BJ (cell line): ENCODE results near the gene GOLT1A. TPM values are rescaled to one million over a fixed set of nuclear protein-coding genes. Genes with fewer than 3 reads are reported as not detected.
"Not testable (repeated sequence)": the region's sequence is repeated elsewhere in the genome, so short reads cannot be mapped to it uniquely, and the experiment has no call there.

ENCODE experiments used
- CTCF ChIA-PET: fragments of 350-600 bp; formaldehyde crosslinking; extraction: SDS; loops from one replicate; lab custom pipeline; 2021; ENCODE audit warnings: antibody characterized with exemption, inconsistent platforms; lab: Yijun Ruan, JAX
- POLR2A ChIA-PET: fragments of 300-600 bp; sonication (Branson Sonifier 250); formaldehyde crosslinking; extraction: SDS; loops from one replicate; lab custom pipeline; 2021; ENCODE audit warnings: antibody characterized with exemption; lab: Charles Lee
- DNase-seq: peaks from one replicate; pipeline ENCODE4 v3.0.0-alpha.2; 2011; ENCODE audit warnings: low read depth
- H3K27me3 ChIP-seq: 2 replicates; pipeline ENCODE4 v1.6.0; 2011; ENCODE audit warnings: low read length; ENCODE audit not compliant: control insufficient read depth, insufficient read depth
- H3K36me3 ChIP-seq: 2 replicates; pipeline ENCODE4 v1.5.1; 2011; ENCODE audit warnings: low read length; ENCODE audit not compliant: control insufficient read depth, insufficient read depth
- H3K4me3 ChIP-seq: 2 replicates; pipeline ENCODE4 v1.5.1; 2011; ENCODE audit warnings: low read depth, mild to moderate bottlenecking, control low read depth, low read length
- polyA plus RNA-seq: library from polyadenylated mRNA; depleted of rRNA; stranded (reverse); fragments of >200 nt; gene quantifications from 2 replicates; pipeline ENCODE4 v1.2.3, GENCODE V29; 2011
- TF ChIP-seq, protein P1 (sequence below): IDR thresholded peaks from 2 replicates; pipeline ENCODE4 v1.5.1; 2011; ENCODE audit warnings: low read depth, mild to moderate bottlenecking, control low read depth, inconsistent platforms, low read length, moderate library complexity; ENCODE audit not compliant: insufficient read depth

The GOLT1A gene
- polyA plus RNA-seq, 1 experiment: 0.21 TPM

DNA sequence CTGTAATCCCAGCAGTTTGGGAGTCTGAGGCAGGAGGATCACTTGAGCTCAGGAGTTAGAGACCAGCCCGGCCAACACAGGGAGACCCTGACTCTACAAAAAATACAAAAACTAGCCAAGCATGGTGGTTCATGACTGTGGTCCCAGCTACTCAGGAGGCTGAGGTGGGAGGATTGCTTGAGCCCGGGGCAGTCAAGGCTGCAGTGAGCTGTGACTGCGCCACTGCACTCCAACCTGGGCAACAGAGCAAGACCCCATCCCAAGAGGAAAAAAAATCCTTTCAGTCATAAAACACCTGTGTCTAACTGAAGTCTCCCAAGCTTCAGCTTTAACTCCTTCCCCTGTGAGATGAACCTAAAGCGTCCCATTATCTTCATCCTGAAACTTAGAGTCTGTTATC is 33.1 kb upstream of the GOLT1A start:
- DNase-seq: no peak
- Histone ChIP-seq H3K36me3 (peaks cover 4% of the 10 kb centered on the region), H3K4me3 (no peak overlapping the region), H3K27me3 (no peaks in the 10 kb centered on the region)
- TF ChIP-seq, protein P1, sequence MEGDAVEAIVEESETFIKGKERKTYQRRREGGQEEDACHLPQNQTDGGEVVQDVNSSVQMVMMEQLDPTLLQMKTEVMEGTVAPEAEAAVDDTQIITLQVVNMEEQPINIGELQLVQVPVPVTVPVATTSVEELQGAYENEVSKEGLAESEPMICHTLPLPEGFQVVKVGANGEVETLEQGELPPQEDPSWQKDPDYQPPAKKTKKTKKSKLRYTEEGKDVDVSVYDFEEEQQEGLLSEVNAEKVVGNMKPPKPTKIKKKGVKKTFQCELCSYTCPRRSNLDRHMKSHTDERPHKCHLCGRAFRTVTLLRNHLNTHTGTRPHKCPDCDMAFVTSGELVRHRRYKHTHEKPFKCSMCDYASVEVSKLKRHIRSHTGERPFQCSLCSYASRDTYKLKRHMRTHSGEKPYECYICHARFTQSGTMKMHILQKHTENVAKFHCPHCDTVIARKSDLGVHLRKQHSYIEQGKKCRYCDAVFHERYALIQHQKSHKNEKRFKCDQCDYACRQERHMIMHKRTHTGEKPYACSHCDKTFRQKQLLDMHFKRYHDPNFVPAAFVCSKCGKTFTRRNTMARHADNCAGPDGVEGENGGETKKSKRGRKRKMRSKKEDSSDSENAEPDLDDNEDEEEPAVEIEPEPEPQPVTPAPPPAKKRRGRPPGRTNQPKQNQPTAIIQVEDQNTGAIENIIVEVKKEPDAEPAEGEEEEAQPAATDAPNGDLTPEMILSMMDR: no peak
- POLR2A ChIA-PET: no interaction called here
- CTCF ChIA-PET: interaction anchor here (0.7 to 1.6 kb wide), 4 partner anchors 11 to 33 kb away, joined by 3 to 5 read pairs (median 3); partner anchors contain the start of gene GOLT1A

DNA sequence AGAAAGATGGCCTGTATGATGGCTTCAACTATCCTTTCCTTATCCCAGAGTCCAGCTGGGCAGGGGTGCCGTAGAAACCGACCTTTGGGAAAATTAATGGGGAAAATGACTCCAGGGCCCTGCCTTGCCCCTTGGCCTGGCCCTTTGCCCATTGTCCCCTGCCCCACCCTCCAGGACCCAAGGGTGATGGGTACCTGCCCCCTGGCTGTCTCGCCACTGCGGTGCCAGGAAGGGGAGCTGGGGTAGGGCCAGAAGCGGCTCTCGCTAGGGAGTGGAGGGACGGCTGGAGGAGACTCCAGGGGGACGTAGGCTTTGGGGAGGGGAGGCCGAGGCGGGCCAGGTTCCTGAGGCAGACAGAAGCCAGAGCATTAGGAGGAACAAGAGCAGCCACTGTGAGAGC is 29.1 kb upstream of the GOLT1A start:
- Histone ChIP-seq H3K27me3 (no peaks in the 10 kb centered on the region), H3K36me3 (peaks cover 4% of the 10 kb centered on the region; the same call in 1 of the 2 replicates), H3K4me3 (no peak overlapping the region)
- TF ChIP-seq, protein P1: no peak
- POLR2A ChIA-PET: no interaction called here
- CTCF ChIA-PET: interaction anchor here (1.3 kb wide), 1 partner anchor 11 kb away, joined by 3 read pairs; no protein-coding TSS in a partner anchor
- DNase-seq: no peak

DNA sequence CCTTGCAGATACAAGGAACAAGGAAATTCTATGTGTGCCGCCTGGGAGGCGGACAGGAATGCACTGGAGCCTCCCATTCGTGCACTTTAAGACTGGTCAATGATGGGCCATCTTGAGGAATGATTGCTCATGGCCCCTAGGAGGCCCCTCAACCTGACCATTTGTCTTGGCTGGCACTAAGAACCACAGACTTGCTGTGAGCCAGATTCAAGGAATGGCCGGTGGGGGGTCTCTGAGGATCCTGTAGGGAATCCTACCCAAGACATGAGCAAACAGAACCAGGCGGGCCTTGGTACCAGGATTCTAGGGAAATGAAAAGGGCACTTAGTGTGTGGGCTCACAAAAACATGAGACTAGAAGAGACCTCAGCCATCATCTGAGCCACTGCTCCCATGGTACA is 28.1 kb upstream of the GOLT1A start:
- TF ChIP-seq, protein P1: no peak
- ChIA-PET POLR2A (no interaction called here), CTCF (interaction anchor here (0.7 kb wide), 1 partner anchor 12 kb away, joined by 3 read pairs; no protein-coding TSS in a partner anchor)
- Histone ChIP-seq H3K4me3 (no peak overlapping the region), H3K27me3 (no peaks in the 10 kb centered on the region), H3K36me3 (peaks cover 4% of the 10 kb centered on the region; the same call in 1 of the 2 replicates)
- no peak for DNase-seq

DNA sequence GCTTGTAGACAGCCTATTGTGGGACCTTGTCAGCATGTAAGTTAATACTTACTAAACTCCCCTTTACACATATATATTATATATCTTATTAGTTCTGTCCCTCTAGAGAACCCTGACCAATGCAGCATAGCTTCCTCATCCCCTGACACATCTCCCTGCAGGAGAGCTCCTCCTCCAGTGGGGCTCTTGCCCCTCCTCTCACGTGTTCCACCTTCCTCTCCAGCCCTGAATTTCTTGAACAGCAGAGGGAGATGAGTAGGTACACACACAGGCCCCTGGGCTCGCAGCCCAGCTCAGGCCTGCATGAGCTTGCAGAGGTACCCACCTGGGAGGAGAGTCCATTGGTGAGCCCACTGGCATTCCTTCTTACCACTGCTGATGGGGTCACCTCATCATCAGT is 27.3 kb upstream of the GOLT1A start:
- Histone ChIP-seq H3K36me3 (peaks cover 4% of the 10 kb centered on the region; the same call in 1 of the 2 replicates), H3K4me3 (no peak overlapping the region), H3K27me3 (no peaks in the 10 kb centered on the region)
- ChIA-PET POLR2A (no interaction called here), CTCF (interaction anchor here (1.1 to 1.2 kb wide), 2 partner anchors 13 to 34 kb away, joined by 4 to 6 read pairs; no protein-coding TSS in a partner anchor)
- no peak for DNase-seq
- TF ChIP-seq, protein P1: no peak

DNA sequence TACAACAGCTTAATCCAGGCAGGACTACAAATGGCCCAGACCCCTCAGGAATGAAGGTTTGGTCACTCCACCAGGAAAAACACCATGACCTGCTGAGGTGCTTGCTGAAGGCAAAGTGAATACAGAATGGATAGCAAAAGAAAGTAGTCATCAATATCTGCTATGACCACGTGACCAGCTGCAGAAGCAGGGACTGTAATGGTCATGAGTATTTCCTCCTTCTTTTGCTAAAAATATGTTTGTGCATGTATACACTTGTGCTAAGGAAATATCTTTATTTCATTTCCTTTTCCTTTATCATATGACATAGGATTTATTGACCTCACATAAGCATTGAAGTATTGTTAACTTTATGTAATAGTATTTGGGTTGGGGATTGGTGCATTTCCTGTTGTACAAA is 26.4 kb upstream of the GOLT1A start:
- H3K27me3 ChIP-seq: no peaks in the 10 kb centered on the region
- no peak for DNase-seq
- H3K36me3 ChIP-seq: 0 out of 2 replicates have a peak, but pooled peaks cover 2% of the 10 kb centered on the region
- H3K4me3 ChIP-seq: no peak overlapping the region
- CTCF ChIA-PET: interaction anchor here (1.2 kb wide), 1 partner anchor 14 kb away, joined by 4 read pairs; no protein-coding TSS in a partner anchor
- TF ChIP-seq, protein P1: no peak
- POLR2A ChIA-PET: no interaction called here

DNA sequence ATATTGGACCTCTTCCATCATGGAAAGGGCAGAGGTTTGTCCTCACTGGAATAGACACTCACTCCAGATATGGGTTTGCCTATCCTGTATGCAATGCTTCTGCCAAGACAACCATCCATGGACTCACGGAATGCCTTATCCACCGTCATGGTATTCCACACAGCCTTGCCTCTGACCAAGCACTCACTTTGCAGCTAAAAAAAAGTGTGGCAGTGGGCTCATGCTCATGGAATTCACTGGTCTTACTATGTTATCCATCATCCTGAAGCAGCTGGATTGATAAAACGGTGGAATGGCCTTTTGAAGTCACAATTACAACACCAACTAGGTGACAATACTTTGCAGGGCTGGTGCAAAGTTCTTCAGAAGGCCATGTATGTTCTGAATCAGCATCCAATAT is 25.6 kb upstream of the GOLT1A start:
- DNase-seq, POLR2A ChIA-PET: not testable (repeated sequence)

DNA sequence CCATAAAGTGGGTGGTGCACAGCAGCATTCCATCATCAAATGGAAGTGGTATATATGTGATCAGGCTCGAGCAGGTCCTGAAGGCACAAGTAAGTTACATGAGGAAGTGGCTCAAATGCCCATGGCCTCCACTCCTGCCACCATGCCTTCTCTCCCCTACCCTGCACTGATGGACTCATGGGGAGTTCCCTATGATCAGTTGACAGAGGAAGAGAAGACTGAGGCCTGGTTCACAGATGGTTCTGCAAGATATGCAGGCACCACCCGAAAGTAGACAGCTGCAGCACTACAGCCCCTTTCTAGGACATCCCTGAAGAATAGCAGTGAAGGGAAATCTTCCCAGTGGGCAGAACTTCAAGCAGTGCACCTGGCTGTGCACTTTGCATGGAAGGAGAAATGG is 24.7 kb upstream of the GOLT1A start:
- DNase-seq, H3K4me3 ChIP-seq, H3K27me3 ChIP-seq, H3K36me3 ChIP-seq, CTCF ChIA-PET, POLR2A ChIA-PET: not testable (repeated sequence)

More for the DNA sequence above, 25.6 kb upstream of the GOLT1A start:
- CTCF ChIA-PET, H3K27me3 ChIP-seq, H3K4me3 ChIP-seq, H3K36me3 ChIP-seq: not testable (repeated sequence)

DNA sequence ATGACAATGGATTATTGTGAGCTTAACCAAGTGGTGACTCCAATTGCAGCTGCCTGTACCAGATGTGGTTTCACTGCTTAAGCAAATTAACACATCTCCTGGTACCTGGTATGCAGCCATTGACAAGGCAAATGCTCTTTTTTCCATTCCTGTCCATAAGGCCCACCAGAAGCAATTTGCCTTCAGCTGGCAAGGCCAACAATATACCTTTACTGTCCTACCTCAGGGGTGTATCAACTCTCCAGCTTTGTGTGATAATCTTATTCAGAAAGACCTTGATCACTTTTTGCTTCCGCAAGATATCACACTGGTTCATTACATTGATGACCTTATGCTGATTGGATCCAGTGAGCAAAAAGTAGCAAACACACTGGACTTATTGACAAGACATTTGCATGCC is 23.7 kb upstream of the GOLT1A start:
- H3K4me3 ChIP-seq, H3K27me3 ChIP-seq, H3K36me3 ChIP-seq, DNase-seq, POLR2A ChIA-PET: not testable (repeated sequence)
- CTCF ChIA-PET: interaction anchor here (1.2 kb wide), 1 partner anchor 17 kb away, joined by 5 read pairs; no protein-coding TSS in a partner anchor
